MM.1S (cell line): ENCODE measurements around the gene ZNF117.
"Not testable (repeated sequence)": the region's sequence is repeated elsewhere in the genome, so short reads cannot be mapped to it uniquely, and the experiment has no call there.

Experiments
- DNase-seq: peaks from one replicate; pipeline ENCODE4 v3.0.0-alpha.2; 2015
- H2AFZ ChIP-seq: fragments of 300-600 bp; sonication (generic); 2 replicates; pipeline ENCODE4 v1.6.0; 2016; ENCODE audit warnings: antibody characterized with exemption, low read length
- H3F3A ChIP-seq: fragments of 300-600 bp; sonication (generic); 2 replicates; pipeline ENCODE4 v1.6.1; 2016; ENCODE audit warnings: mild to moderate bottlenecking, antibody characterized with exemption, low read length, moderate library complexity, mixed read lengths; ENCODE audit not compliant: insufficient read depth
- H3K27ac ChIP-seq: fragments of 300-600 bp; sonication (generic); 2 replicates; pipeline ENCODE4 v1.5.1; 2016; ENCODE audit warnings: mild to moderate bottlenecking, low read length
- H3K27me3 ChIP-seq: fragments of 300-600 bp; sonication (generic); replicated peaks from 2 replicates; pipeline ENCODE4 v1.6.0; 2016; ENCODE audit warnings: low read length; ENCODE audit not compliant: insufficient read depth
- H3K36me3 ChIP-seq: fragments of 300-600 bp; sonication (generic); replicated peaks from 2 replicates; pipeline ENCODE4 v1.6.1; 2016; ENCODE audit warnings: mild to moderate bottlenecking, low read length, mixed read lengths; ENCODE audit not compliant: insufficient read depth
- H3K4me1 ChIP-seq: fragments of 300-600 bp; sonication (generic); 2 replicates; pipeline ENCODE4 v1.6.1; 2016; ENCODE audit warnings: low read length, mixed read lengths
- H3K4me2 ChIP-seq: fragments of 300-600 bp; sonication (generic); 2 replicates; pipeline ENCODE4 v1.6.0; 2016; ENCODE audit warnings: low read depth, low read length
- H3K4me3 ChIP-seq: fragments of 300-600 bp; sonication (generic); 2 replicates; pipeline ENCODE4 v1.5.1; 2016; ENCODE audit warnings: low read length, mixed read lengths
- H3K79me2 ChIP-seq: fragments of 300-600 bp; sonication (generic); 2 replicates; pipeline ENCODE4 v1.6.1; 2016; ENCODE audit warnings: mixed run types, low read length, mixed read lengths
- H3K9ac ChIP-seq: fragments of 300-600 bp; sonication (generic); 2 replicates; pipeline ENCODE4 v1.6.1; 2016; ENCODE audit warnings: low read length, mixed read lengths
- H3K9me2 ChIP-seq: fragments of 300-600 bp; sonication (generic); replicated peaks from 2 replicates; pipeline ENCODE4 v1.6.1; 2016; ENCODE audit warnings: mild to moderate bottlenecking, low read length, mixed read lengths; ENCODE audit not compliant: insufficient read depth
- H3K9me3 ChIP-seq: fragments of 300-600 bp; sonication (generic); replicated peaks from 2 replicates; pipeline ENCODE4 v1.6.1; 2016; ENCODE audit warnings: mild to moderate bottlenecking, low read length, mixed read lengths; ENCODE audit not compliant: insufficient read depth
- H4K20me1 ChIP-seq: fragments of 300-600 bp; sonication (generic); 2 replicates; pipeline ENCODE4 v1.6.1; 2016; ENCODE audit warnings: mild to moderate bottlenecking, low read length, moderate library complexity, mixed read lengths; ENCODE audit not compliant: insufficient read depth
- CTCF ChIP-seq: fragments of 300-600 bp; sonication (generic); IDR thresholded peaks from 2 replicates; pipeline ENCODE4 v1.5.1; 2016; ENCODE audit warnings: antibody characterized with exemption, low read length, mixed read lengths
- EZH2 ChIP-seq: fragments of 300-600 bp; sonication (generic); optimal IDR thresholded peaks from 2 replicates; pipeline ENCODE3; 2017; ENCODE audit warnings: low read depth, mild to moderate bottlenecking, antibody characterized with exemption, low read length, mixed read lengths
- EZH2phosphoT487 ChIP-seq: fragments of 300-600 bp; sonication (generic); IDR thresholded peaks from 2 replicates; pipeline ENCODE4 v1.6.1; 2018; ENCODE audit warnings: antibody characterized with exemption, low read length

ZNF117 gene

GRCh38 chr7:64951250-64951848, 39.5 kb downstream of the ZNF117 start:
- Histone ChIP-seq H3F3A (no peaks in the 10 kb centered on the region), H3K27ac (no peak overlapping the region), H3K9me2 (no peaks in the 10 kb centered on the region), H3K36me3 (no peaks in the 10 kb centered on the region), H4K20me1 (no peaks in the 10 kb centered on the region), H3K4me1 (no peaks in the 10 kb centered on the region), H3K79me2 (no peaks in the 10 kb centered on the region), H2AFZ (no peak overlapping the region), H3K9me3 (no peaks in the 10 kb centered on the region), H3K27me3 (no peaks in the 10 kb centered on the region), H3K4me3 (no peak overlapping the region), H3K4me2 (no peak overlapping the region), H3K9ac (no peak overlapping the region)
- TF ChIP-seq EZH2 (no peak), EZH2phosphoT487 (no peak), CTCF (peak; percentile 75)
- DNase-seq = peak; percentile 54

GRCh38 chr7:64950673-64951072, 40.2 kb downstream of the ZNF117 start:
- H3K27me3 ChIP-seq, H2AFZ ChIP-seq, H3K4me2 ChIP-seq, H3K9me3 ChIP-seq, H3F3A ChIP-seq, H3K4me1 ChIP-seq, H3K9me2 ChIP-seq, H3K27ac ChIP-seq, DNase-seq, H4K20me1 ChIP-seq, H3K4me3 ChIP-seq, H3K79me2 ChIP-seq, H3K36me3 ChIP-seq, H3K9ac ChIP-seq: not testable (repeated sequence)

GRCh38 chr7:64948774-64949173, 42.1 kb downstream of the ZNF117 start:
- H3K4me2 ChIP-seq, H2AFZ ChIP-seq, H3K27ac ChIP-seq, H3F3A ChIP-seq, H3K4me3 ChIP-seq, H3K36me3 ChIP-seq, H3K4me1 ChIP-seq, H3K9ac ChIP-seq, H3K79me2 ChIP-seq, DNase-seq, H4K20me1 ChIP-seq, H3K9me3 ChIP-seq, H3K9me2 ChIP-seq, H3K27me3 ChIP-seq: not testable (repeated sequence)

- Histone ChIP-seq H3K36me3 (no peaks in the 10 kb centered on the region), H3F3A (no peaks in the 10 kb centered on the region), H3K79me2 (no peaks in the 10 kb centered on the region), H3K4me2 (no peak overlapping the region), H3K4me1 (no peaks in the 10 kb centered on the region), H3K27me3 (no peaks in the 10 kb centered on the region), H3K9ac (no peak overlapping the region), H3K27ac (no peak overlapping the region), H3K4me3 (no peak overlapping the region), H3K9me3 (no peaks in the 10 kb centered on the region), H4K20me1 (no peaks in the 10 kb centered on the region), H3K9me2 (no peaks in the 10 kb centered on the region), H2AFZ (no peak overlapping the region)
- DNase-seq = no peak
- no peak for TF ChIP-seq EZH2
- no peak for TF ChIP-seq EZH2phosphoT487
- TF ChIP-seq CTCF = no peak
These were observed 43.4 kb downstream of the ZNF117 start for GRCh38 chr7:64947252-64948000.
